ENCODE measurements around the gene CFDP1.

Gene CFDP1

DNA sequence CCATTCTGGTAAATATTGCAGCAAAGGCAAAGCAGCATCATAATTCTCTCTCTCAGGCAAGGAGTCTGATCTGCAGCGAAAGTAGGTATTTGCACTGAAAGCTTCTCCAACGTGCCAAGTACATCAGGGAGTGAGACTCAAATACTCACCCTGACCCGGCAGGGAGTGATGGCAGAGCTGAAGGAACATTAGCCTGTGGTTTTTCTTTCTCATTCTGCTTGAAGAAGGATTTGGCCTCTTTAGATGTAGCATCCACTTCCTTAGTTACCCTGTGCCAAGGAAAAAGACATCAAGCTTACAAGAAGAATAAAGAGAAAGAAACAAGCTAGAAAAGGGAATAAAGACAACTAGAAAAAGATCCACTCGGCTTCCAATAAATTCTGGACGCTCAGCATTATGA lies 38.4 kb downstream of the CFDP1 start:
- no peak for TF ChIP-seq EZH2phosphoT487 (IDR thresholded peaks at IDR 0.05; ENCODE audit: low read depth)
- TF ChIP-seq, protein P1, sequence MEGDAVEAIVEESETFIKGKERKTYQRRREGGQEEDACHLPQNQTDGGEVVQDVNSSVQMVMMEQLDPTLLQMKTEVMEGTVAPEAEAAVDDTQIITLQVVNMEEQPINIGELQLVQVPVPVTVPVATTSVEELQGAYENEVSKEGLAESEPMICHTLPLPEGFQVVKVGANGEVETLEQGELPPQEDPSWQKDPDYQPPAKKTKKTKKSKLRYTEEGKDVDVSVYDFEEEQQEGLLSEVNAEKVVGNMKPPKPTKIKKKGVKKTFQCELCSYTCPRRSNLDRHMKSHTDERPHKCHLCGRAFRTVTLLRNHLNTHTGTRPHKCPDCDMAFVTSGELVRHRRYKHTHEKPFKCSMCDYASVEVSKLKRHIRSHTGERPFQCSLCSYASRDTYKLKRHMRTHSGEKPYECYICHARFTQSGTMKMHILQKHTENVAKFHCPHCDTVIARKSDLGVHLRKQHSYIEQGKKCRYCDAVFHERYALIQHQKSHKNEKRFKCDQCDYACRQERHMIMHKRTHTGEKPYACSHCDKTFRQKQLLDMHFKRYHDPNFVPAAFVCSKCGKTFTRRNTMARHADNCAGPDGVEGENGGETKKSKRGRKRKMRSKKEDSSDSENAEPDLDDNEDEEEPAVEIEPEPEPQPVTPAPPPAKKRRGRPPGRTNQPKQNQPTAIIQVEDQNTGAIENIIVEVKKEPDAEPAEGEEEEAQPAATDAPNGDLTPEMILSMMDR (IDR thresholded peaks at IDR 0.05; ENCODE audit: low read depth, low read length) = no peak
- Histone ChIP-seq H3K27me3 (ENCODE audit: low read depth, low read length) (no peaks in the 10 kb centered on the region), H3K4me1 (ENCODE audit: low read length) (no peaks in the 10 kb centered on the region), H3K4me2 (ENCODE audit: low read length) (no peak overlapping the region), H4K20me1 (ENCODE audit: insufficient read depth, low read length) (peaks cover 9% of the 10 kb centered on the region; the same call in 1 of the 2 replicates), H3K4me3 (ENCODE audit: low read length) (no peak overlapping the region), H3K79me2 (ENCODE audit: low read length) (no peaks in the 10 kb centered on the region), H3K27ac (ENCODE audit: low read length) (no peak overlapping the region), H3K36me3 (replicated peaks; ENCODE audit: low read depth, low read length) (peaks cover 23% of the 10 kb centered on the region), H2AFZ (ENCODE audit: low read depth, low read length) (no peak overlapping the region), H3K9ac (ENCODE audit: low read length) (no peak overlapping the region), H3K9me3 (ENCODE audit: insufficient read depth, low read length) (no peaks in the 10 kb centered on the region)

DNA sequence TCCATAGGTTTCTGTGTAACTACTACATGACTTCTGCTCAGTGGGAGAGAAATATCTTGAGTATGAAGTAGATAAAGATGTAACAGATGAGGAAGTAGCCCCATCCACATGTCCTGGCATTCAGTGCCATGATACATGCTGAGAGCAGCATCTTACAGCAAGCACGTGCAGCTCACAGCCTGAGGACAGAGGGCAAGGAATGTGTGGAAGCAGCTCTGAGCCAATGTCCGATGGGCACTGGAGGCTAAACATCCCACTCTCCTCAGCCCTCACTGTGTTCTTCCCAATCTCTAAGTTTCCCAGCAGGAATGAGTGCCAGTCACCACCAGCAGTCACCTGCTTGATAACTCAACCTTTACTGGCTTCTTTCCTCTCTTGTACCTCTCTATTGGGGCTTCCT lies 40.4 kb downstream of the CFDP1 start:
- no peak overlapping the region for H3K9ac ChIP-seq (ENCODE audit: low read length)
- no peaks in the 10 kb centered on the region for H3K4me1 ChIP-seq (ENCODE audit: low read length)
- H3K27ac ChIP-seq (ENCODE audit: low read length) = no peak overlapping the region
- peaks cover 12% of the 10 kb centered on the region for H4K20me1 ChIP-seq (ENCODE audit: insufficient read depth, low read length)
- H3K4me3 ChIP-seq (ENCODE audit: low read length) = no peak overlapping the region
- peaks cover 23% of the 10 kb centered on the region for H3K36me3 ChIP-seq (replicated peaks; ENCODE audit: low read depth, low read length)
- no peaks in the 10 kb centered on the region for H3K79me2 ChIP-seq (ENCODE audit: low read length)
- TF ChIP-seq EZH2phosphoT487 (IDR thresholded peaks at IDR 0.05; ENCODE audit: low read depth) = no peak
- TF ChIP-seq, protein P1 (IDR thresholded peaks at IDR 0.05; ENCODE audit: low read depth, low read length) = no peak
- no peaks in the 10 kb centered on the region for H3K9me3 ChIP-seq (ENCODE audit: insufficient read depth, low read length)
- no peak overlapping the region for H2AFZ ChIP-seq (ENCODE audit: low read depth, low read length)
- H3K4me2 ChIP-seq (ENCODE audit: low read length) = no peak overlapping the region
- no peaks in the 10 kb centered on the region for H3K27me3 ChIP-seq (ENCODE audit: low read depth, low read length)

DNA sequence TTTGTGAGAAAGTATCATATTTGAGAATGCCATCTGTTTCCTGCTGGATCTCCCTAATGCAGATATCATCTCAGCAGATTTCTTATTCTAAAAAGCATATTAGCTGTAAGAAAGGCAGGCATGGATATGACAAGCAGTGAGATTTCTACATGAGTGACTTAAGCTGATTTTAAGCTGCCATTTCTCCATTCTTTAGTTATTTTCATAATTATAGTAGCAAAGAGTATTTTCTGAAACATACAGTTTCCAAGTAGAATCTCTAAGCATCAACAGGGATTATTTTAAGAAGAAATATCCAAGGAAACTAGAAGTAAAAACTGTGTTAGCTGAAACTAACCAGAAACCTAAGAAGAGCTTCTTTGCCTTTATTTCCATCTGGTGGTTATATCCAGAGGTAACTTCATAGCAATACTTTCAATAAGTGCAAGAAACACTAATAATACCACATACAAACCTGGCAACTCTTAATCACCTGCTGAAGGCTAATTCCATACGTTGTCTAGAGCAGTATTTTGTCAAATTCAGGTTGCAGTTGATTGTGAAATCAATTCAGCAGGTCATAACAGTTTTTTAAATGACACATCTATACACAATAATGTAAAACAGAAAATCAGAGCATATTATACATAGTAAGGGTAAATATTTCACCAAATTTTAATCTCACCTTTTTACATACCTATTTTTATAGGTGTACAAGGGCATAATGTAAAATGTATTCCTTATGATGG lies 42.2 kb downstream of the CFDP1 start:
- no peak overlapping the region for H3K27ac ChIP-seq (ENCODE audit: low read length)
- no peak for TF ChIP-seq EZH2phosphoT487 (IDR thresholded peaks at IDR 0.05; ENCODE audit: low read depth)
- TF ChIP-seq, protein P1 (IDR thresholded peaks at IDR 0.05; ENCODE audit: low read depth, low read length) = no peak
- H3K36me3 ChIP-seq (replicated peaks; ENCODE audit: low read depth, low read length) = peaks cover 23% of the 10 kb centered on the region
- no peaks in the 10 kb centered on the region for H3K27me3 ChIP-seq (ENCODE audit: low read depth, low read length)
- H2AFZ ChIP-seq (ENCODE audit: low read depth, low read length) = no peak overlapping the region
- H3K4me2 ChIP-seq (ENCODE audit: low read length) = no peak overlapping the region
- no peaks in the 10 kb centered on the region for H3K9me3 ChIP-seq (ENCODE audit: insufficient read depth, low read length)
- H3K4me1 ChIP-seq (ENCODE audit: low read length) = no peaks in the 10 kb centered on the region
- H3K9ac ChIP-seq (ENCODE audit: low read length) = no peak overlapping the region
- no peak overlapping the region for H3K4me3 ChIP-seq (ENCODE audit: low read length)
- peaks cover 14% of the 10 kb centered on the region for H4K20me1 ChIP-seq (ENCODE audit: insufficient read depth, low read length)
- H3K79me2 ChIP-seq (ENCODE audit: low read length) = no peaks in the 10 kb centered on the region

DNA sequence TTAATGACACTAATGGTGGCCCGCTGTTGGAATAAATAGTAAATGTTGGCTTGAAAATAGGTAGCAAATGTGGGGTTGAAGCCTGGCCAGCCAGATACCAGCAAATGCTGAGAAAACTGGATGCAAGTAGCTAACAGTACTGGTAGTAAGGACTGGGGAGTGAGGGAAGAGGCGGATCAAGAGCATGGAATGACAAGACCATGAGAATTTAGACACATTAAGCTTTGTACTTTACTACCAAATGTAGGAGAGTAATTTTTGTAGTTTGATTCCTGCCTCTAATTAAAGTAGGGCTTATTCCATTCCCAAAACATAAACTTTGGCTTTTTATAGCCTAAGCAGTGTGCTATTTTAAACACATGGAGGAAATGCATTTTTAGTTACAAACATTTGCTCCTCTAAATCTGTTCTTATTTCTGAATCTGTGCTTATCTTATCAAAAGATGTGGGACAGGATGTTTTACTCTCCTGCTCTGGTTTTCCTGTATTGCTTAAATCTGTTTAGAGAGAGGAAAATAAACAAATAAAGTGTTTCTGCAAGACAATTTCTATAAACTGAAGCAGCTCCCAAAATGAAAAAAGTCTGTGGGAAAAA lies 44.1 kb downstream of the CFDP1 start:
- H3K27me3 ChIP-seq (ENCODE audit: low read depth, low read length) = peaks cover 5% of the 10 kb centered on the region; the same call in 1 of the 2 replicates
- peaks cover 26% of the 10 kb centered on the region for H4K20me1 ChIP-seq (ENCODE audit: insufficient read depth, low read length)

More for the DNA sequence above, 44.1 kb downstream of the CFDP1 start:
- Histone ChIP-seq H3K27ac (ENCODE audit: low read length) (no peak overlapping the region), H3K79me2 (ENCODE audit: low read length) (no peaks in the 10 kb centered on the region), H3K9ac (ENCODE audit: low read length) (no peak overlapping the region), H3K4me1 (ENCODE audit: low read length) (no peaks in the 10 kb centered on the region), H3K4me3 (ENCODE audit: low read length) (no peak overlapping the region), H3K9me3 (ENCODE audit: insufficient read depth, low read length) (no peaks in the 10 kb centered on the region), H3K36me3 (replicated peaks; ENCODE audit: low read depth, low read length) (peaks cover 19% of the 10 kb centered on the region), H3K4me2 (ENCODE audit: low read length) (no peak overlapping the region), H2AFZ (ENCODE audit: low read depth, low read length) (no peak overlapping the region)
- TF ChIP-seq, protein P1 (IDR thresholded peaks at IDR 0.05; ENCODE audit: low read depth, low read length) = no peak
- TF ChIP-seq EZH2phosphoT487 (IDR thresholded peaks at IDR 0.05; ENCODE audit: low read depth) = no peak

Data from OCI-LY3 (cell line).